Measurements from ENCODE around the gene CYP27A1. TPM values are rescaled to one million over a fixed set of nuclear protein-coding genes. Genes with fewer than 3 reads are reported as not detected.
"Not testable (repeated sequence)": the region's sequence is repeated elsewhere in the genome, so short reads cannot be mapped to it uniquely, and the experiment has no call there.

Gene CYP27A1
- total RNA-seq, 6 experiments from 2014 or later, result 209 to 463 (median 238) TPM

- TF ChIP-seq POLR2A (IDR thresholded peaks at IDR 0.05) (no peak), CTCF (IDR thresholded peaks at IDR 0.05) (no peak)
- no peak overlapping the region for H3K27ac ChIP-seq
- DNase-seq, result peak in 1 of 3 donors; percentile 21
- ATAC-seq, result peak in 3 of 4 donors; percentile 42 to 52 (median 47)
- no peaks in the 10 kb centered on the region for H3K36me3 ChIP-seq
- intact Hi-C loops (cut with DNase I), result loop anchor here in 1 of 2 donors (10.0 kb wide), 1 partner anchor 125 kb away; the partner anchor contains the start of gene TTLL4
- H3K27me3 ChIP-seq, result no peaks in the 10 kb centered on the region
- H3K4me1 ChIP-seq, result no peaks in the 10 kb centered on the region
- H3K9me3 ChIP-seq, result no peaks in the 10 kb centered on the region
- 44% methylated on average over 4 of the region's 4 CpGs for WGBS (ENCODE audit: insufficient coverage, low coverage, low lambda C conversion rate, missing lambda C conversion rate)
- no peak overlapping the region for H3K4me3 ChIP-seq
Observed at GRCh38 chr2:218839430-218839829, 57.5 kb downstream of the CYP27A1 start.

- TF ChIP-seq POLR2A (IDR thresholded peaks at IDR 0.05), result no peak
- no peak for TF ChIP-seq CTCF (IDR thresholded peaks at IDR 0.05)
- Histone ChIP-seq H3K27me3 (no peaks in the 10 kb centered on the region), H3K4me3 (no peak overlapping the region), H3K4me1 (no peaks in the 10 kb centered on the region), H3K27ac (no peak overlapping the region), H3K36me3 (no peaks in the 10 kb centered on the region), H3K9me3 (no peaks in the 10 kb centered on the region)
- ATAC-seq (no peak), DNase-seq (no peak)
- WGBS (ENCODE audit: insufficient coverage, low coverage, low lambda C conversion rate, missing lambda C conversion rate), result 23% methylated on average over 1 of the region's 1 CpG
- intact Hi-C loops (cut with DNase I), result loop anchor here in 1 of 2 donors (10.0 kb wide), 1 partner anchor 125 kb away; the partner anchor contains the start of gene TTLL4
Observed at GRCh38 chr2:218839888-218840287, 57.9 kb downstream of the CYP27A1 start.

DNA sequence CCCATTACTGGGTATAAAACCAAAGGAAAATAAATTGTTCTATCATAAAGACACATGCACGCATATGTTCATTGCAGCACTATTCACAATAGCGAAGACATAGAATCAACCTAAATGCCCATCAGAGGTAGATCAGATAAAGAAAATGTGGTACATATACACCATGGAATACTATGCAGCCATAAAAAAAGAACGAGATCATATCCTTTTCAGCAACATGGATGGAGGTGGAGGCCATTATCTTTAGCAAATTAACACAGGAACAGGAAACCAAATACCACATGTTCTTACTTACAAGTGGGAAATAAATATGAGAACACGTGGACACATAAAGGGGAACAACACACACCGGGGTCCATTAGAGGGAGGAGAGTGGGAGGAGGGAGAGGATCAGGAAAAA is 62.4 kb downstream of the CYP27A1 start:
- DNase-seq; H3K4me1 ChIP-seq; ATAC-seq; H3K9me3 ChIP-seq; H3K4me3 ChIP-seq; intact Hi-C loops (cut with DNase I); H3K36me3 ChIP-seq; H3K27me3 ChIP-seq; H3K27ac ChIP-seq: not testable (repeated sequence)
- WGBS (ENCODE audit: insufficient coverage, low coverage, low lambda C conversion rate, missing lambda C conversion rate), result 58% methylated on average over 5 of the region's 5 CpGs

- H3K27ac ChIP-seq, result not testable (repeated sequence)
- DNase-seq, result peak in 1 of 3 donors; percentile 22
Observed at GRCh38 chr2:218846963-218847362, 65.0 kb downstream of the CYP27A1 start.

GRCh38 chr2:218849721-218850120 is 67.8 kb downstream of the CYP27A1 start:
- intact Hi-C loops (cut with DNase I), result loop anchor here in 1 of 2 donors (10.0 kb wide), 1 partner anchor 125 kb away; no protein-coding TSS in a partner anchor
- TF ChIP-seq POLR2A (IDR thresholded peaks at IDR 0.05) (no peak), CTCF (IDR thresholded peaks at IDR 0.05) (no peak)
- Histone ChIP-seq H3K36me3 (no peaks in the 10 kb centered on the region), H3K27me3 (peaks cover 0 to 4% of the 10 kb centered on the region in 2 donors), H3K9me3 (no peaks in the 10 kb centered on the region), H3K4me1 (no peaks in the 10 kb centered on the region), H3K4me3 (no peak overlapping the region), H3K27ac (no peak overlapping the region)
- no peak for ATAC-seq
- peak in 1 of 3 donors; percentile 13 for DNase-seq
- 64% methylated on average over 4 of the region's 7 CpGs for WGBS (ENCODE audit: insufficient coverage, low coverage, low lambda C conversion rate, missing lambda C conversion rate)

More at GRCh38 chr2:218846963-218847362, 65.0 kb downstream of the CYP27A1 start:
- H3K27me3 ChIP-seq; H3K9me3 ChIP-seq; H3K4me3 ChIP-seq; H3K4me1 ChIP-seq; H3K36me3 ChIP-seq; ATAC-seq; intact Hi-C loops (cut with DNase I): not testable (repeated sequence)
- 42% methylated on average over 3 of the region's 18 CpGs for WGBS (ENCODE audit: insufficient coverage, low coverage, low lambda C conversion rate, missing lambda C conversion rate)
